HG03520 (cell line): ENCODE results near the gene WASF1.
"Not testable (repeated sequence)": the region's sequence is repeated elsewhere in the genome, so short reads cannot be mapped to it uniquely, and the experiment has no call there.

Experiments used
- ATAC-seq: cut with Tn5 transposase; IDR thresholded peaks from one replicate; pipeline ENCODE4 v1.9.1; 2021; ENCODE audit warnings: mild to moderate bottlenecking, moderate library complexity; ENCODE audit not compliant: unreplicated experiment

Gene WASF1

DNA sequence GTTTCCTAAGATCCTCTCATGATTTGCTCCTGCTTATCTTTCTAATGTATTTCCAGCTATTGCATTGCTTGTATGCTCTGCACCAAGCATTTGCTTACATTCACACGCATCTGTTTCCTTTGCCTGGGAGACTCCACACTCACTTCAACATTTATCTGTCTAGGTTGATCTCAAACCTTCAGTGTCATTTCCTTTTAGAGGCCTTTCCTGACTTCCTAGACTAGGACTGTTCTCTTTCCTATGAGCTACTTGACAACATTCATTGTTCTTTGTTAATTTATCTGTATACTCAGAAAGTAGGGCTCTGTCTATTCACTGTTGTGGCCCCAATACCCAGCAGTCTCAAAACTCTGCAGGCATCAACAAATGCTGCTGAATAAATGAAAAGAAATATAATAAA, 84.4 kb downstream of the WASF1 start:
- ATAC-seq, result no peak

DNA sequence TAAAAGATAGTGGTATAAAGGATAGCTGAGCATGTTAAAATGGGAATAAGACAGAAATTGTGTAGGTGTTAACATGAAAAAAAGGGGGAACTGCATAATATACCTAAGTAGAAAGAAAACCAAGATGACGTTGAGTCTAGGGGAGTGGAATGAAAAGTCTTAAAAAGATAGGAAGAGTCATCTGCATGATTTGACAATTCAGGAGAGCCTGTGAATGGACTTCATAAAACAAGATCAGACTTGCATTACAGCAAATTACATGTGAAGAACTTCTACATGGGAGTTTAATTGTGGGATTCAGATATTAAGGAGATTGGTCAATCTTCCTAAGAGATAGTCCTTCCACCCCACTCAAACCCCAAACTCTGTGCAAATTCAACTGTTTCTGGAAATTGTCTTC, 85.5 kb downstream of the WASF1 start:
- no peak for ATAC-seq

DNA sequence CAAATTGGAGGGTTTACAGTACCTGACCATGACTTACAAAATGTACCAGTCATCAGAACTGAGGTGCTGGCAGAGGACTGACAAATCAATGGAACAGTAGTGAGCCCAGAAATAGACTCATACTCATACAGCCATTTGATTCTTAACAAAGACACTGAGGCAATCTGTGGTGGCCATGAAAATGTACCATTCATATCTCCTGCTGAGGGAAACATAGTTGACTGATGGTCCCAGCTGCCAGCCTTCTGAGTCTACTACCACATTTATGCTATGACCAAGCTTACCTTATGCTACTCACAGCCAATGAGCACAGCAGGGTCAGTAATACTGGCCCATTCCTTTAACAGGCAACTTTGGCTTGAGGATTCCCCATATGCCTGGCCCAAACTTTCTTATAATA, 88.6 kb downstream of the WASF1 start:
- ATAC-seq, result no peak

DNA sequence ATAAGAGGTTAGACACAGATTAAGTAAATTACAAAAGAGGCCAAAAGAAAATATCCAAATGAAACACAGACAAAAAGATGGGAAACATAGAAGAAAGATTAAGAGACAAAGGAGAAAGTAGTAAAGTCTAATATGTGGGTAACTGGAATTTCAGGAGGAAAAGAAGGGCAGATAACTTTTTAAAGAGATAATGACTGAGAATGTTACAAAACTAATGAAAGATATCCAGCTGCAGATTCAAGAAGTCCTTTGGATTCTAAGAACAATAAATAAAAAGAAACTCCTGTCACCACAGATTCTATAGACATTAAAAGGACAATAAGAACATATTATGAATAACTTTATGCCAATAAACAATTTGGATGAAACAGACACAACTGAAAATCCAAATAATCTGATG, 90.1 kb downstream of the WASF1 start:
- ATAC-seq, result no peak

DNA sequence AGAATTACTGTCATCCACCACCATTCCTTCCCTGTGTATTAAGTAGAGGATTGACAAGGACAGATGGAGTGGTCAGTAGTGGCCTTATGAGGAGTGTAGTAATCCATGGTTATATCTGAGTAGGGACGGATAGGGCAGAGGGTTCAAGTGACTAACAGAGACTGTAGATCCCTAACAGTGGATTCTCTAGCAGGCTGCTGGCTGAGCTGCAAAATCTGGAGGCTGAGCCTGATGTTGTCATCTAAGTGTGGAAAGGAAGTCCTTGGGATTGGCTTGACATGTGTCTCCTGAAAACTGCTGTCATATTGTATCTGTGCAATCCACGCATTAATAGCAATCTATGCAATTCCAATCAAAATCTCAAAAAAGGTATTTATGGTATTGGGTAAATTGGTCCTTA, 94.2 kb downstream of the WASF1 start:
- ATAC-seq, result no peak

DNA sequence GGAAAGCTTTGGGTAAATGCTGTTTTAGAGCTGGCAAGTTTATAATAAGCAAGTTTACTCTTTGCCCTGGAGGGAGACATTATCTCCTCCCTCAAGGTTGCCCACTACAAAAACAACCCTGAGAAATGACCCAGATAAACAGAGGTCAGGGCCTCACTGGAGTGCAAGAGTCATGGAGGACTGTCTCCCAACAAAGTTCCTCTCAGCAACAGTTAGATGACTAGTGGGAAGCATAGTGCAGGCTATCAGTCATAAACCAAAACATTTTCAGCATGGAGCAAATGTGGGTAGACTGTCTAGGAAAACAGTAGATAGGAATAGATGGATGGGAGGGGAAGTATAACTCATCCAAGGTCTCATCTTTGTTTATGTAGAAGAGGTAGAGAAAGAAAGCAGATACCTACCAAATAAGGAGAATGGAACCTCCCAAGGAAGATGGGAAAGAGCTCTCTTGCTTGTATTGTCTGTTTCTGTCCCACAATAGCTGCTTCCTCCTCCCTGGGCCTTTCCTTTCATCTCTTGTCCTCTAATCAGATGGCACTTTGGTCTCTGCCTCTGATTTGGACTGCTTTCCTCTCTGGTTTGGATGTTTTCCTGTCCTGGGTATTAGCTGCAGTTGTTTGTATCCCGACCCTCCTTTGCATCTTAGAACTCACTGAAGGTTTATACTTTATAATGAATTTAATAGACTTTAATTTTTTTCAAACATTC, 95.4 kb downstream of the WASF1 start:
- ATAC-seq, result no peak

DNA sequence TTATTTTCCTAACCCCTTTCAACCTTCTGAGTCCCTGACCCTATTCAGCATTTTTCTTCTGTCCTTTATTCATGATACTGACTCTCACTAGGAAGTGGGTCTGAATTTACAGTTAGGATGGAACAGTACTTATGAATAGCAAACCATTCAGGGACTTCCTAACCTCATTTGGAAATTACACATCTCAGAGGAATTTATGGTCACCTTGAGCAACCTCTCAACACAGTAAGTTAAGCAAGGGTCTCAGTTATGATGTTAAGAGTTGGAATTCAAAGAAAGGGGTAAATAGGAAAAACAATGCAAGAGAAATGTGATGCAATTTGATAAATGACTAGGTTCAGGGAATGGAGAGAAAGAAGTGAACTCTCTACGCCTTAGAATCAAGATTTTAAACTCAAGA, 104.1 kb downstream of the WASF1 start:
- ATAC-seq, result no peak

DNA sequence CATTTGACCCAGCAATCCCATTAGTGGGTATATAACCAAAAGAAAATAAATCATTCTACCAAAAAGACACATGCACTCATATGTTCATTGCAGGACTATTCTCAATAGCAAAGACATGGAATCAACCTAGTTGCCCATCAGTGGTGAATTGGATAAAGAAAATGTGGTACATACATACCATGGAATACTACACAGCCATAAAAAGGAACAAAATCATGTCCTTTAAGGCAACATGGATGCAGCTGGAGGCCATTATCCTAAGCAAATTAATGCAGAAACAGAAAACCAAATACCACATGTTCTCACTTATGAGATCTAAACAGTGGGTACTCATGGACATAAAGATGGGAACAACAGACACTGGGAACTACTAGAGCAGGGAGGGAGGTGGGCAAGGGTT, 106.0 kb downstream of the WASF1 start:
- not testable (repeated sequence) for ATAC-seq

DNA sequence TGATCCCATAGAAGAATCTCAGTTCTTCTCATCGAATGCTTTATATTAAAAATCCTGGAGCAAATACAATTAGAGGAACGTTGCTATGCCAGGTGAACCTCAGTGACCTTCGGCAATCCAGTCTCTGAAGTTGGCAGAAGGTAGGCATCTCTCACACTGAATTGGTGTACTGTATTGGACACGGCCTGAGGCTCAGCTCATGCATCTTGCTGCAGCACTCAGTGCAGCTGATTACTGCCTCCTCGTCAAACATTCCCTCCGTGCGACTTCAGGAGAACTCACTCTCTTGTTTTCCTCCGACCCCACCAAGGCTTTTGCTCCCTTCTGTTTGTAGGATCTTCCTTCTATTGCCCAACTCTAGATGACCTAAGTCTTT, 110.9 kb downstream of the WASF1 start:
- ATAC-seq, result no peak

DNA sequence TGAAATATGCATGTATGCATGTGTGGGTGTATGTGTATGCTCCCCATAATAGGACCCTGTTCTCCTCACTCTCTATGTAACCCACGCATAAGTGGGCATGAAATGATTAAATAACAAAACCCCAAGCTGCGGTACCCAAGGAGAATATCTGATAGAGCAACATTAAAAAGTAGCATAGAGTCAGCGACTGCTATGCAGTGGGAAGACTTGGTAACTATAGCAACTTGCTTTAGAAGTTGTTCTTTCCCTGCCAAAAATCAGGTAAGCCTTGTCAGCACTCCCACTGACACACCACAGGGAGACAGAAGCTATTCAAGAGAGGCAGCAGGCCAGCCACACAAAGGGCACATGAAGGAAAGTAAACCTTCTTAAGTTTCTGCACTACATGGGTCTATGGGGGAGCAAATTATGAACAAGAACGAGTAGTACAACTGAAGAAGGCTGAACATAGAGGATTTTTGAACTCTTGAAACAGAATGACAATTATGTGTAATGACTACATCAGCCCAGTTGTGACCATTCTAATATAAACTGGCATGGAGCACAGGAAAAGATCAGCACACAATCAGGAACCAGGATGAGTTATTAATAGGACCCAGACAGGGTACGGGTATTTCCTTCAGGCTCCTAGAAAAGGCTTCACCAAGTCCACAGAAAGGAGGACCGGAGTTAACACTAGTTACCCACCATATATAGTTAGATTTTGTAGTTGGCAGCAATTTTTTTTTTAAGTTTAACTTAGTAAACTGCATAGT, 111.5 kb downstream of the WASF1 start:
- no peak for ATAC-seq

DNA sequence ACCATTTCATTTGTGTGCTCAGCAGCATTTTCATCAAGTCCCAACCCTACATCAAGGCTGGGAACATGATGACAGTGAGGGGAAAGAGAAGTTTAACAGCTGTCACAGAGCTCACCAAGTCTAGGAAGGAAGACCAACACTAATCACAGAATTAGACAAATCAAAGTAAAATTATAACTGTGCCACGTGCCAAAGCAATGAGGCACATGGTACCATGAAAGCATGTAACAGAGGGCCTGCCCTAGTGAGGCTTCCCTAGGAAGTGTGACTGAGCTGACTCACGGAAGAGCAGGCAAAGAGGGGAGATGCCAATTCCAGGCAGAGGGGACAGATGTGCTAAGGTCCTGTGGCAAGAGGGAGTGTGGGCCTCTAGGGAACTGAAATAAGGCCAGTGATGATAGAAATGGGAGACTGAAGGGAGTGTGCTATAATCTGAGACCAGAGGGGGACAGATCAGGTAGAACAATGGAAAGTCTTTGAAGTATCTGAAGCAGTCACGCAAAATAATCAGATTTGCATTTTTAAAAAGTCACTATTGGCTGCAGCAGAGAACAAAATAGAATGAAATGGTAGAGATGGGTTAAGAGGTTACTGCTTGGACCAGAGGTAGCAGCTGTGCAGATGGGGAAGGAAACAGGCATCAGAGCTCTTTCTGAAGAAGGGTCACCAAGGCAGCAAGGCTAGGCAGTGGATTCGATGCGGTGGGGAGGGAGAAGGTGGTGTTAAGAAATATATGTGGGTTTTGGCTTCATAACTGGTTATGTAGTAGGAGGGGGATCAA, 114.5 kb downstream of the WASF1 start:
- ATAC-seq, result no peak

DNA sequence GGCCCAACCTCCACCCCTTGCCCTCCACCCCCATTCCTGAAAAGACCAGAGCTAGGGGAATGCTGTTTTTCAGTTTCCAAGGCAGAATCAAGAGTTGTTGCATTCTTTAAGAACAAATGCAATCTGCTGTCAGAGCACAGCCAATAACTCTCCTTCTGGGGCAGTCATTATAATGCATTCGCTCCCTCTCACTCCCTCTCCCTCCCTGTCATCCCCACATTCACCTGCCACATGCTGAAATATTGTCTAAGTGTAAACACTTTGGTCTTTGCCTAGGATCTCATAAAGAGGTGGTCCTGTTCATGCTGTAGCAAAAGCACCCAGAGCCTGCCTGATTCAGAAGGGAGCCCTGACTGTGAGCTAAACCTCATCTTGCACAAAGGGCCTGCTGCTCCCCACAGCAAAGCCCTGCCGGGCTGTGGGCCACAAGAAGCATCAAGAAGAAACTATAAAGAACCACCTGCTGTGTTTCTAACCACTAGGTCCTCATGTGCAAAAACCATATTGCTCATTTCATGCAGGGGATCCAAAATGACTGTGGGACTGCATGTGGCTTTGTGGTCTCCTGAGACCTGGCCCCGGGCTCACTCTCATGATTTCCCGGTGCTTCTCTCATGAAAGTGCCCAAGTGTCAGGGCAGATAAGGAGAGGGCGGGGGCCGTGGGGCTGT, 115.7 kb downstream of the WASF1 start:
- ATAC-seq, result peak; percentile 74

DNA sequence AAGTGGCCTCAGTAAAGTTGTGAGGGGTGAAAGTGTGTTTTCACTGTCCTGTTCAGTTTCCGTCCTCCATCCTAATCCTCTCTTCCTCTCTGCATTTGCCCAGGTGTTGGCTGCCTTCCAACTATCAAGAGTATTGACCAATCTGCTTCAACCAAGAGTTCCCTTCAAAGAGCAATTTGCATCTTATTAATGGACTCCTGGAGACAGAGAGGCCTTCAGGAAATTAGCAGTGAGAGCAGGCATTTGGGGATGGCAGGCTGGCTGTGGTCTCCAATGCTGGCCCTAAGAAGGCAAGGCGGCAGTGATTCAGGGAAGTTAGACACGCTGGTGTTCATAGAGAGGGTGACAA, 124.1 kb downstream of the WASF1 start:
- ATAC-seq, result no peak

DNA sequence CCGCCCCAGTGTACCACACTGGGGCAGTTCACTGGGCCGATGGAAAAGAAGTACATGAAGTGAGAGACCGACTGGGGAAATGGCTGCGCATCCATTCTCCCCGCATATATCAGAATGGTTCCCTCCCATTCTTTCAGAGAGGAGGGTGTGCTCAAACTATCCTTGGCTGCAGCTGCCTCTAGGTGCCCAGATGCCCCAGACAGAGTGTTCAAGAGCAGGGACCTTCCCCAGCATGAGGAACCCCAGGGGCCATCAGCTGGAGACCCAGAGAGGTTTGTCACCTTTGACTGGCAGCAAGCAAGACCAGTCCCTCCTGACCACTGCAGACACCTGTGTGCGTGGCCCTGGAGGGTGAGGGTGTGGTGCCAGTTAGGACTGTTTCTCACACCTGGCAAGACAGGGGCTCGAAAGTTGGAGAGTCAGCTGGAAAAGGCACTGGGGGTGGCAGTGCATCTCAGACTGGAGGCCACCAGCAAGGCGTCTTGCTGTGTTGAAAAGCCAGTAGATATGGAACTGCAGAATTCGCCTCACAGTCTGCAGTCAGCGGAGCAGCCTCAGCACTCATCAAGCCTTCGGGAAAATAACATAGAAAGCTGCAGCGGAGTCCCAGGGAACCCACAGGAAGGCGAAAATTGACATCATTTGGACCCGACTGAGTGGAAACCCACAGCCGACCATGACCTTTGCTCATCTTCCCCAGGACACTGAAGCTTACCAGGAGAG, 124.6 kb downstream of the WASF1 start:
- no peak for ATAC-seq

DNA sequence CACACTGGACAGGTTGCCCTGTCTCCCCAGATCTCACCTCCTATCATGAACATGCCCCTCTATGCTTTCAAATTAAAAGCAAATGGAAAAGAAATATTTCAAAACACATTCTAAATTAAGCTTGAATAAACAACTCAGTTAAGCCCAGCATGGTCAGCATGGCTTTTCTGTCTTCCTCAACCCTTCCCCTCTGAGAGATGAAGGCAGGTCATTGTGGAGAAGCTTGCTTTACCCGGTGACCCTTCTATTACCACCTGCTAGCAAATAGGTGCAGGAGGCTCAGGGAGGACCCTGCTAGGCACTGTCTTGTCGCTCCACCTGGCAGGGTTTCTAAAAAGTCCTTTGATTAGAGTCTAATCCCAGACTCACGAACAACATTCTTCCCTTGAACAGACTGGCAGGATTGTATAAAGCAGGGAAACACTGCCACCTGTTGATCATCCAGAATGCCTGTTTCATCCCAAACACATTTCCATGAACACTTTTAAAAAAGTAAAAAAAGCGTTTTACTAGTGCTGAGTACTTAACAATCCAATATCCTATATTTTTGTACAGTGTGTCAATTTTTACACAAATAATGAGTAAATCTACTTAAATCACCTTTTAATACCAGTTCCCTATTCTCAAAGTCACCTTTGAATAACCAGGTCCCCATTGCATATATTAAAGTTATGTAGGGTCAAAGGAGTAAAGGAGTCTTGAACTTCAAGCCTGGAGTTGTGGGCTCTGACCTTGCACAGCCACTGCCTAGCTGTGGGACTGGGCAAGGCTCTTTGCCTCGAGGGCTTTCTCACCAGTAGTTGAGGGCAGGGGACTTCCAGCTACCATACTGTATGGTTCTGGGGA, 125.9 kb downstream of the WASF1 start:
- ATAC-seq, result no peak

DNA sequence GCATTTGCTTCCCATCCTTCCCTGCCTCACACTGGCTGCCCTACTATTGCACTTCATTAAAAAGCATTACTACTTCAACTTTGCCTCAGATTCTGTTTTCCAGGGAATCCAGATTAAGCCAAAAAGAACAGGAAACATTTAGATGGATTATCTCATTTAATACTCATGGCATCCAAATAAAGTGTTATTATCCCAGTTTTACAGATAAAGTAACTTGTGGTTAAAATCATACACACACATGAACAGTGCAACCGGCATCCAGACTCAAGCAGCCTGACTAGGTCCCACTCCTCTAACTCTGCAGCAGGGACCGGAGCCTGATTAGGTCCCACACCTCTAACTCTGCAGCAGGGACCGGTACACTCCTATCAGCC, 129.0 kb downstream of the WASF1 start:
- no peak for ATAC-seq
